AG04450 (cell line): ENCODE results near the gene HSF2. TPM values are rescaled to one million over a fixed set of nuclear protein-coding genes. Genes with fewer than 3 reads are reported as not detected.
A peak's percentile ranks its signal among the peaks of the same experiment; 100 is the strongest.

Source experiments
- CTCF ChIA-PET: fragments of 300-600, 350-600 bp; formaldehyde crosslinking; extraction: SDS; loops from one replicate; lab custom pipeline; 2022; ENCODE audit warnings: antibody characterized with exemption, inconsistent platforms; lab: Charles Lee
- POLR2A ChIA-PET: fragments of 350-600 bp; formaldehyde crosslinking; extraction: SDS; loops from one replicate; lab custom pipeline; 2021; ENCODE audit warnings: antibody characterized with exemption, inconsistent platforms; lab: Yijun Ruan, JAX
- DNase-seq: peaks from one replicate; pipeline ENCODE4 v3.0.0-alpha.2; 2011; ENCODE audit warnings: low read depth, low spot score
- H3K27ac ChIP-seq: one replicate; pipeline ENCODE4 v1.5.1; 2012; ENCODE audit warnings: low read depth, low read length, control low read depth
- H3K27me3 ChIP-seq: one replicate; pipeline ENCODE4 v1.6.0; 2012; ENCODE audit warnings: low read length; ENCODE audit not compliant: control insufficient read depth, insufficient read depth
- H3K4me3 ChIP-seq: 2 replicates; pipeline ENCODE4 v1.5.1; 2011; ENCODE audit warnings: mild to moderate bottlenecking, low read depth, low read length, control low read depth
- H3K9me3 ChIP-seq: 2 replicates; pipeline ENCODE4 v1.5.1; 2012; ENCODE audit warnings: low read length; ENCODE audit not compliant: control insufficient read depth, insufficient read depth
- CTCF ChIP-seq: IDR thresholded peaks from 2 replicates; pipeline ENCODE4 v1.5.1; 2011; ENCODE audit warnings: low read depth, low read length, control low read depth, inconsistent platforms
- polyA plus RNA-seq: library from polyadenylated mRNA; depleted of rRNA; stranded (reverse); fragments of >200 nt; gene quantifications from 2 replicates; pipeline ENCODE4 v1.2.3, GENCODE V29; 2011; rRNA removed
- small RNA-seq: library from RNA; depleted of rRNA; stranded (forward); fragments of <200 nt; gene quantifications from one replicate; pipeline ENCODE3, GENCODE V24; 2012; ENCODE audit warnings: low read depth; ENCODE audit not compliant: insufficient read length

HSF2 gene
- polyA plus RNA-seq, 1 experiment = 34.4 TPM

- H3K27me3 ChIP-seq = no peaks in the 10 kb centered on the region
- peak overlapping the region; percentile 95 for H3K4me3 ChIP-seq
- CTCF ChIA-PET = interaction anchor here (2.4 to 2.6 kb wide), 2 partner anchors 19 to 58 kb away, joined by 15 to 23 read pairs; no protein-coding TSS in a partner anchor
- H3K27ac ChIP-seq = peak overlapping the region; percentile 71
- POLR2A ChIA-PET = interaction anchor here (1.2 to 1.3 kb wide), 2 partner anchors 73 to 318 kb away, joined by 4 to 6 read pairs; partner anchors contain the start of genes HSF2 and SMPDL3A
- H3K9me3 ChIP-seq = no peaks in the 10 kb centered on the region
- TF ChIP-seq CTCF = no peak
- no peak for DNase-seq
These were observed 72.5 kb downstream of the HSF2 start for GRCh38 chr6:122472022-122472340.

- POLR2A ChIA-PET = no interaction called here
- Histone ChIP-seq H3K9me3 (no peaks in the 10 kb centered on the region), H3K4me3 (no peak overlapping the region), H3K27me3 (no peaks in the 10 kb centered on the region), H3K27ac (no peak overlapping the region)
- no peak for DNase-seq
- CTCF ChIA-PET = interaction anchor here (1.2 to 3.0 kb wide), 4 partner anchors 9 to 251 kb away, joined by 3 to 55 read pairs (median 17); no protein-coding TSS in a partner anchor
- TF ChIP-seq CTCF = peak; percentile 62
These were observed 76.7 kb downstream of the HSF2 start for GRCh38 chr6:122476131-122476530.

- no peaks in the 10 kb centered on the region for H3K9me3 ChIP-seq
- no peak for TF ChIP-seq CTCF
- H3K27me3 ChIP-seq = no peaks in the 10 kb centered on the region
- no peak overlapping the region for H3K4me3 ChIP-seq
- DNase-seq = no peak
- POLR2A ChIA-PET = no interaction called here
- CTCF ChIA-PET = interaction anchor here (1.7 to 2.6 kb wide), 2 partner anchors 9 to 48 kb away, joined by 15 to 30 read pairs; no protein-coding TSS in a partner anchor
- no peak overlapping the region for H3K27ac ChIP-seq
These were observed 83.3 kb downstream of the HSF2 start for GRCh38 chr6:122482750-122483080.

Small RNA genes within 50 kb of the gene (small RNA-seq; reads per million reads assigned to genes)
- gene Z99129.1 = not detected

Other genes with a start within 250 kb of the HSF2 start
- gene SERINC1, start 72.2 kb downstream of the HSF2 start, polyA plus RNA-seq = 141 and 186 TPM in 2 replicates
- 5.5 and 8.1 TPM in 2 replicates for gene PKIB, start 210.8 kb downstream of the HSF2 start, polyA plus RNA-seq